ENCODE data around the gene SPATS2.

GRCh38 chr12:49355913-49356312 lies 11.3 kb upstream of the SPATS2 start:
- TF ChIP-seq CTCF (IDR thresholded peaks at IDR 0.05) (no peak), EZH2 (IDR thresholded peaks at IDR 0.05; ENCODE audit: borderline replicate concordance, insufficient read depth, low read depth, low read length, poor library complexity, severe bottlenecking) (no peak)
